GM18508 (cell line): ENCODE data around the gene DNPH1.

Source experiments
- ATAC-seq: cut with Tn5 transposase; IDR thresholded peaks from one replicate; pipeline ENCODE4 v1.9.1; 2021; ENCODE audit warnings: moderate number of reproducible peaks; ENCODE audit not compliant: insufficient read depth, unreplicated experiment

DNPH1 gene

GRCh38 chr6:43228951-43229802 is at the start of gene DNPH1:
Gene DNPH1, minus strand, starts transcription at chr6:43229481. Its CDS starts 25 bp downstream, at chr6:43229456.
- no peak for ATAC-seq

GRCh38 chr6:43278524-43279078 is 49.3 kb upstream of the DNPH1 start:
- no peak for ATAC-seq

- ATAC-seq: no peak
Measured at GRCh38 chr6:43277643-43278523, 48.6 kb upstream of the DNPH1 start.

- ATAC-seq: no peak
Measured at GRCh38 chr6:43277306-43277642, 48.0 kb upstream of the DNPH1 start.

- ATAC-seq: no peak
Measured at GRCh38 chr6:43276577-43277305, 47.5 kb upstream of the DNPH1 start.

- no peak for ATAC-seq
Measured at GRCh38 chr6:43275801-43276576, 46.7 kb upstream of the DNPH1 start.

- ATAC-seq: no peak
Measured at GRCh38 chr6:43274916-43275597, 45.8 kb upstream of the DNPH1 start.

- ATAC-seq: no peak
Measured at GRCh38 chr6:43274127-43274915, 45.0 kb upstream of the DNPH1 start.

GRCh38 chr6:43273707-43274106 is 44.4 kb upstream of the DNPH1 start:
- ATAC-seq: no peak

GRCh38 chr6:43271944-43272343 is 42.7 kb upstream of the DNPH1 start:
- ATAC-seq: no peak

- no peak for ATAC-seq
Measured at GRCh38 chr6:43271103-43271815, 42.0 kb upstream of the DNPH1 start.

- ATAC-seq: no peak
Measured at GRCh38 chr6:43269273-43270007, 40.2 kb upstream of the DNPH1 start.

- ATAC-seq: no peak
Measured at GRCh38 chr6:43268782-43269272, 39.5 kb upstream of the DNPH1 start.

- ATAC-seq: no peak
Measured at GRCh38 chr6:43268355-43268700, 39.0 kb upstream of the DNPH1 start.

GRCh38 chr6:43267619-43268354 is 38.5 kb upstream of the DNPH1 start:
- ATAC-seq: no peak

GRCh38 chr6:43265564-43265963 is 36.3 kb upstream of the DNPH1 start:
- no peak for ATAC-seq
